GM13977 (cell line): ENCODE data around the gene PAX2.

ENCODE experiments used
- DNase-seq: peaks from one replicate; pipeline ENCODE4 v3.0.0; 2012; ENCODE audit warnings: low spot score
- CTCF ChIP-seq: IDR thresholded peaks from 2 replicates; pipeline ENCODE4 v1.5.1; 2012; ENCODE audit warnings: mild to moderate bottlenecking, control low read depth; ENCODE audit not compliant: insufficient read depth; ENCODE audit errors: extremely low read depth, missing control alignments
- in situ Hi-C: fragments of 300-500 bp; cut with MboI; formaldehyde crosslinking; loops from one replicate; pipeline ENCODE4 v1.12.0; 2022; ENCODE audit warnings: low sequenced_read_pairs, low pct_unique_long_range_greater_than_20kb, mixed read lengths, inconsistent platforms; ENCODE audit not compliant: unreplicated experiment

PAX2 gene

GRCh38 chr10:100808876-100809275 lies 63.5 kb downstream of the PAX2 start:
- no peak for TF ChIP-seq CTCF
- in situ Hi-C loops = no loop called here
- DNase-seq = no peak

GRCh38 chr10:100810091-100810834 lies 64.9 kb downstream of the PAX2 start:
- DNase-seq = no peak
- in situ Hi-C loops = no loop called here
- TF ChIP-seq CTCF = no peak

- no peak for TF ChIP-seq CTCF
- in situ Hi-C loops = no loop called here
- DNase-seq = no peak
These were observed 65.4 kb downstream of the PAX2 start for GRCh38 chr10:100810835-100811116.

GRCh38 chr10:100811261-100811660 lies 65.9 kb downstream of the PAX2 start:
- in situ Hi-C loops = no loop called here
- no peak for DNase-seq
- no peak for TF ChIP-seq CTCF

- TF ChIP-seq CTCF = no peak
- in situ Hi-C loops = no loop called here
- DNase-seq = no peak
These were observed 66.7 kb downstream of the PAX2 start for GRCh38 chr10:100811752-100812750.

- TF ChIP-seq CTCF = no peak
- in situ Hi-C loops = no loop called here
- no peak for DNase-seq
These were observed 67.6 kb downstream of the PAX2 start for GRCh38 chr10:100812978-100813377.
